WI38 (cell line): ENCODE results near the gene COL13A1.

Experiments used
- H3K4me3 ChIP-seq: 2 replicates; pipeline ENCODE4 v1.5.1; 2011; ENCODE audit warnings: low read depth, mild to moderate bottlenecking, control low read depth, low read length
- TF ChIP-seq, protein P1 (sequence below): IDR thresholded peaks from 2 replicates; pipeline ENCODE4 v1.5.1; 2012; ENCODE audit warnings: low read depth, mild to moderate bottlenecking, control low read depth, low read length

The COL13A1 gene

DNA sequence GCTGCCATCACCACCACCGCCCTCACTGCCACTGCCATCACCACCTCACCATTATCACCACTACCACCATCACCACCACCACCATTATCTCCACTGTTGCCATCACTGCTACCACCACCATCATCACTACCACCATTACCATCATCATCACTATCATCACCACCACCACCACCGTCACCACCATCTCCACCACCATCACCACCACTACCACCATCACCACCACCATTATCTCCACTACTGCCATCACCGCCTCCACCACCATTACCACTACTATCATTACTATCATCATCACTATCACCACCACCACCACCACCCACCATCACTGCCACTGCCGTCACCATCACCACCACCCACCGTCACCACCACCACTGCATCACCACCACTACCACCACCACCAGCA is 9.9 kb upstream of the COL13A1 start:
- TF ChIP-seq, protein P1, sequence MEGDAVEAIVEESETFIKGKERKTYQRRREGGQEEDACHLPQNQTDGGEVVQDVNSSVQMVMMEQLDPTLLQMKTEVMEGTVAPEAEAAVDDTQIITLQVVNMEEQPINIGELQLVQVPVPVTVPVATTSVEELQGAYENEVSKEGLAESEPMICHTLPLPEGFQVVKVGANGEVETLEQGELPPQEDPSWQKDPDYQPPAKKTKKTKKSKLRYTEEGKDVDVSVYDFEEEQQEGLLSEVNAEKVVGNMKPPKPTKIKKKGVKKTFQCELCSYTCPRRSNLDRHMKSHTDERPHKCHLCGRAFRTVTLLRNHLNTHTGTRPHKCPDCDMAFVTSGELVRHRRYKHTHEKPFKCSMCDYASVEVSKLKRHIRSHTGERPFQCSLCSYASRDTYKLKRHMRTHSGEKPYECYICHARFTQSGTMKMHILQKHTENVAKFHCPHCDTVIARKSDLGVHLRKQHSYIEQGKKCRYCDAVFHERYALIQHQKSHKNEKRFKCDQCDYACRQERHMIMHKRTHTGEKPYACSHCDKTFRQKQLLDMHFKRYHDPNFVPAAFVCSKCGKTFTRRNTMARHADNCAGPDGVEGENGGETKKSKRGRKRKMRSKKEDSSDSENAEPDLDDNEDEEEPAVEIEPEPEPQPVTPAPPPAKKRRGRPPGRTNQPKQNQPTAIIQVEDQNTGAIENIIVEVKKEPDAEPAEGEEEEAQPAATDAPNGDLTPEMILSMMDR = no peak
- no peak overlapping the region for H3K4me3 ChIP-seq

DNA sequence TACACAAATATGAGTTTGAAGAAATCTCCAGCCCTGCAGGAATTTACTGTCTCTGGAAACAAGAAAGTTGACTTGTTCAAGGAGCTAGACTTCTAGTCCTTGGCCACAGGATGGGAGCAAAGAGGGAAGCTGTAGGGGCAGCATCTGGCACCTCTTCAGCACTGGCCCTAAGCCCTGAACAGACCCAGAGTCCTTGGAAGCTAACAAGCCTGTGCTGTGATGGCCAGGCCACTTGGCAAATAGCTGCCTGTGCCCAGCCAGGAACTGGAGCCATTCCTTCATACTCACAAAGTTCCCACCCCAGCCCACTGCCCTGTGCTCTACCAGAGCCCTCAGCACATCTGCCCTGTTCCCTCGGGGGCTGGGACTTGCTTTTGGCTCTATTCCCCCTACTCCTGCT is 9.4 kb upstream of the COL13A1 start:
- no peak overlapping the region for H3K4me3 ChIP-seq
- TF ChIP-seq, protein P1 = no peak

DNA sequence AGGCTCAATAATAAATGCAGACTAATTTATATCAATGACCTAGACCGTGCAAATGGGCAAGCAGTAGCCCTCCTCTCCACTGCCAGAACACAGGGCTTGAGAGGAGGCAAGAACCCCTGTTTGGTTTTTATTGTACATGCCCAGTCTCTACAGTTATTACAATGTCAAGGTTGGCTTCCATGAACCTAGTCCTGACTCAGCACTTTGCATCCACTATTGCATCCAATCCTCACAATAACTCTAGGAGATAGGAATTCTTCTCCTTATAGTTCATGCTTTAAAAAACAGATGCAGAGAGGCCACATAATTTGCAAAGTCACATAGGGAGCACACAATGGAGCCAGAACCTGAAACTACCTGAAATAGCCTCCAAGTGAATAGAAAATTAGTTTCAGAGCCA is 7.0 kb upstream of the COL13A1 start:
- H3K4me3 ChIP-seq = no peak overlapping the region
- TF ChIP-seq, protein P1 = no peak

DNA sequence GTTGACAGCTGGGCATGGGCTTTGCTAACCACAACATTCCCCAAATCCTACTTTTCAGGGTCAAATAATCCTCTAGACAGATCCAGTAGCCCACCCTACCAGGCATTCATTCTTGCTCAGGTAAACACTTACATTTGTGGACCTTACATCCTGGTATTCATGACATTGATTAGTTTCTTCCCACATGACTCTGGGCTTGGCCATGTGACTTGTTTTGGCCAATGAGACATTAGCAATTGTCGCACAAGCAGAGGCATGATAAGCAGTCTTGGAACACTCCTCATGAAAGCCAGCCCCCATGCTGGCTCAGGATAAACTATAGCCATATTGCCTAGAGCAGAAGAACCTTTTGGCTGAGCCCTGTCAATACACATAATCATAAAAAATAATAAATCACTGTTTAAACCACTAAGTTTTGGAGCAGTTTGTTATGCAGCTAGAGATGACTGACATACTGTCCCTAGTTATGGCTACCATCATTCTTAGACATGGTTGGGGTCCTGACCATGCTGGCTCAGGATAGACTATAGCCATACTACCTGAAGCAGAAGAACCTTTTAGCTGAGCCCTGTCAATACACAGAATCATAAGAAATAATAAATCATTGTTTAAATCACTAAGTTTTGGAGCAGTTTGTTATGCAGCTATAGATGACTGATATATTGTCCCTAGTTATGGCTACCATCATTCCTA is 6.3 kb upstream of the COL13A1 start:
- TF ChIP-seq, protein P1 = no peak
- H3K4me3 ChIP-seq = no peak overlapping the region

DNA sequence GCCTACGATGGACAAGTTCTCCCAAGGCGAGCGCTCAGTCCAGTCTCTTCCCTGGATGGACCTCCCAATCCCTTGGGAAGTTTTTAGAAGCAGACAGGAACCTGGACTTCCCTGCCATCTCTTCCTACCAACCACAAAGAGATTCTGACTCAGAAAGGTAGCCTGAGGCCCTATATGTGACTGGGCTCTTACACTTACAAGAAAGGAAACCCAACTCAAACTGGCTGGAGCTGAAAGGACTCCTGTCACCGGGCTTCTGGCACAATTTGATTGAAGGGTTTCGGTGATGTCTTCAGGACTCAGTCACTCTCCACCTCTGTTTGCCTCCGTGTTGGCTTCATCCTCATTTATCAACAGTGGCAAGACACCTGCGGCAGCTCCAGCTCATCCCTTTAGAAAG is 3.7 kb upstream of the COL13A1 start:
- no peak overlapping the region for H3K4me3 ChIP-seq
- TF ChIP-seq, protein P1 = no peak

DNA sequence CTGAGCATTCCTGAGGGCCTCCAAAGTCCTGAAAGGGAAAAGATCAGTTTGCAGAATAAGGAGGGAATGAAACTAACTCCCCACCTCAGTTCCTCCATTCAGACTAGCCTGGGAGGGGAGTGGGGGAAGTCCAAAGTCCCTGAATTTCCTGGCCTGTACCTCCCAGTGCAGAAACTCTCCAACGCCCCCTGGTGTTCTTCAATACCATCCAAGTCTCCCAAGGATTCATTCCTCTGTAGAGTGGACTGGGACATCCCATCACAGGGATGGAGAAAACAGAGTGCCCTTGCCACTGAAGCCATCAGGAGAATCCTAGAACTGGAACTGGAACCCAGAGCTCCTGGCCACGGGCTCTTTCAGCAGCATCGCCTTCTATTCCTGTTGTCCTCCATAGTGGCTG is 1.6 kb upstream of the COL13A1 start:
- no peak overlapping the region for H3K4me3 ChIP-seq
- TF ChIP-seq, protein P1 = peak; percentile 82

DNA sequence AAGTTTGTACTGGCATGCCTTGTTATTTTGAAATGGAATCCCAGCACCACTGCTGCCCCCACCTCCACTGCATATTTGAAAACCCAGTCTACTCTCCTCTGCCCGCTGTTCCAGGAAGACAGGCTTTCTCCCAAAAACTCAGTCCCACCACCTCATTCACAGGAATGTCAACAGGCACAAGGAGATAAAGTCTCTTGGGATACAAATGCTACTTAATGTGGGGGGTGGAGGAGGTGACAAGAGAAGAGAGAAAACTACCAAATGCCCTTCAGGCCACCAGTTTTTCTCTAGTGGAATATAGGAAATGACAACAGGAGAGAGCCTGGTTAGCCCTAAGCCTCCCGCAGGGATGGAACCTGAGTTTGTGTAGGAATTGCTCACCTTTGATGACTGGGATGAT is 1.0 kb upstream of the COL13A1 start:
- no peak overlapping the region for H3K4me3 ChIP-seq
- TF ChIP-seq, protein P1 = no peak; the same call in 1 of the 2 replicates
